ENCODE measurements around the gene DNM3. TPM values are rescaled to one million over a fixed set of nuclear protein-coding genes. Genes with fewer than 3 reads are reported as not detected.
"Not testable (repeated sequence)": the region's sequence is repeated elsewhere in the genome, so short reads cannot be mapped to it uniquely, and the experiment has no call there.

The DNM3 gene
- 1 to 10 TPM; 4.3 to 5.7 (median 5.0) TPM for polyA plus RNA-seq (ENCODE audit: insufficient read length in 4 of 4)

DNA sequence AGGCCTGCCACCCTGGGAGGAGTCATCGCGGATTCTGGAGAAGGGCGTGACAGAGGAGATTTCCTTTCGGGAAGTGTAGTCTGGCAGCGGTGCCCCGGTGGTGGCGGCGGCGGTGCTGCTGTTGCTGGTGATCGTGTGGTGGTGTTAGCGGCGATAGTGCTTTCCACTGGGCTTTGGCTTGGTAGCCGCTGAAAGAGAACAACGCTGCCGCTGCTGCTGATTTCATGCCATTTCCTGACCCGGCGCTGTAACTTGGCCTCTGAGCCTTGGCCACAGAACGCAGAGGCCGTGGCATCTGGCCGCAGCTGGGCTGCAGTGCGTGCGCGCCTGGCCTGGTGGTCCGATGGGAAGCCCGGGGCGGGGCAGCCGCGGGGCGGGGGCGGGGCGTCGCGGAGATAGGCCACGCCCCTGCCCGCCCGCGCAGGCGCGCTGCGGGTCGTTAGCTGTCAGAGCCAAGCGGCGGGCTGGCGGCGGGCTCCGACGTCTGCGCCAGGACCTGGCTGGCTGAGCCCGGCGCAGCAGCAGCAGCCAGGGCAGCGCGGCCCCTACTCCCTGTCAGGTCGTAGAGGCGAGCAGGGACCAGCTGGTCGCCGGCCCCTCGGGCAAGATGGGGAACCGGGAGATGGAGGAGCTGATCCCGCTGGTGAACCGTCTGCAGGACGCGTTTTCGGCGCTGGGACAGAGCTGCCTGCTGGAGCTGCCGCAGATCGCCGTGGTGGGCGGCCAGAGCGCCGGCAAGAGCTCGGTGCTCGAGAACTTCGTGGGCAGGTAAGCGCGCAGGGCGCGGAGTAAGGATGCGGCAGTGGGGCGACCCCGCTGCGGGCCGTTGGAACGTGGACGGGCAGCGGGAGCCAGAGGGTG, at the start of gene DNM3:
Gene DNM3, plus strand, starts transcription at position 449 of the 861 bp plus-strand sequence. Its CDS starts 159 bp downstream, at position 608.
- peak; percentile 56 to 65 (median 61) for DNase-seq (ENCODE audit: low read depth in 4 of 4, low spot score in 3 of 4)

DNA sequence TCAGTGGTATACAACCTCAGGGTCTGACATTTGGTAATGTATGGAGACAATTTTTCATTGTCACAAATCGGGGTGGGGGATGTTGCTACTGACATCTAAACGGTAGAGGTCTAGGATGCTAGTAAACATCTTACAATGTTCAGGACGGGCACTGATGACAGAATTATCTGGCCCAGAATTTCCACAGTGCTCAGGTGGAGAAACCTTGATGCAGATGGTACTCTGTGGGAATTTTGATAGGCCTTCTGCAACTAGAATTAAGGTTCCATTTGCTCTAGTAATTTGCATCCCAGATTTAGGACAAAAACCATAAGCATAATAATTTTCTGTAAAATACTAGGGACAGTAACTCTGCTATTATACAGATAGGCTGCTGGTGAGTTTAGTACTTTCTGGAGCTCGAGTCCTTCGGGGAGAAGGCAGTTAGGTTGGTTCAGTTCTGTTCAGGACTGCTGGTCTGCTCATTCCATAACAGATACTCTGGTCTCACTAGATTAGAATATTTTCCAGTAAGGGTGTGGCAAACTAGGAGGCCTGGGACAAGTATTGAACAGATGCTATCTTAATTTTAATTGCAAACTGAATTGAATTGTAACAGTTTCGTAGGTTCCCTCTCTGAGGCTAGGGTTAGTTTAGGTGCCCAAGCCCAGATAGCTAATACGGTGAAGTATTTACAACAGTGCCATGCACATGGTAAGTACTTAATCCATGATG, 48.5 kb upstream of the DNM3 start:
- no peak for DNase-seq (ENCODE audit: low read depth in 4 of 4, low spot score in 3 of 4)

DNA sequence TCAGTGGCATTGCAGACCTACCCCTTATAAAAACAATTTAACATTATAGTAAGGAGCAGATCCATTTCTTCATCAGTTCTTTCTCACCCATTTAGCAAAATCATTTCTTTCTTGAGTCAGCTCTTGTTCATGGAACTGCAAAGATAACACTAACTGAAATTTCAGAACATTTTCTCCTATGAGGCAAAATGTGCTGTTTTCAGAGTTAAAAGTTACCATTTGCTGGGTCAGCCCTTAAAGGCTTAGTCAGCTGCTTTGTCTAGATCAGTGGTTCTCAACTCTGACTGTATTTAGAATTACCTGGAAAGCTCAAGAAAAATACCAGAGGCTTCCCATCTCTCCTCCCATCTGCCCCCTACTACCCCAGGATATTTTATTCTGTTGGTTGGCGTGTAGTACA, 47.7 kb upstream of the DNM3 start:
- DNase-seq (ENCODE audit: low read depth in 4 of 4, low spot score in 3 of 4), result no peak

DNA sequence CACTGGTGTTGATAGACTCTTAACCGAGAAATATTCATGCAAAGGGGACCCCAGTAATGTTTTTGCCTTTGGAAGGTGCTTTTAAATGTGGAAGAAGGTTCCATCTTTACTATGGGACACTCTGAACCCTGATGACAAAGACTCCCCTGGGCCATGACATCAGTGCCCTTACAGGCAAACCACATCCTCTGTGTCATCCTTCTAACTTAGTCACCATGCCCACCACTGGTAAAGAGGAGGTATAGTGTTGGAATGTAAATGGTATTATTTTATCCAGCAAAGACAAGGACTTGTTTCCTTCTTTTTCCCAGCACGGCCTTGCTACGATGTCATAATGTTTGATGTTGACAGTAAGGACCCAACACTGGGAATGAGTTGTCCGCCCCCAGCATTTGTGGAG, 47.2 kb upstream of the DNM3 start:
- DNase-seq (ENCODE audit: low read depth in 4 of 4, low spot score in 3 of 4), result no peak

DNA sequence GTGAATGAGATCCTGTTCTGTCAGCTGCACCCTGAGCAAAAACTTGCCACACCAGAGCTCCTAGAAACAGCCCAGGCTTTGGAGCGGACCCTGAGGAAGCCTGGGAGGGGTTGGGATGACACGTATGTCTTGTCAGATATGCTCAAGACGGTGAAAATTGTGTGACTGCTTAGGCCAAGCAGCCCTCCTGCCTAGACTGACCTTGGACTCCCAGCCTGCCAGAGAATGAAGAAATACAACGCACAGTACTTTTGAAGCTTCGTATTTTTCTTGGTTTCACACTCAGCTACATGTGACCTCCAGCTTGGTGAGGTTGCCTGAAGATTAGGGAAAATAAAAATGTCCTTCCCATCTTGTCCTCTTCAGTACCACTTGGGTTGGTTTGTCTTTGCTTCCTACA, 44.7 kb upstream of the DNM3 start:
- no peak for DNase-seq (ENCODE audit: low read depth in 4 of 4, low spot score in 3 of 4)

DNA sequence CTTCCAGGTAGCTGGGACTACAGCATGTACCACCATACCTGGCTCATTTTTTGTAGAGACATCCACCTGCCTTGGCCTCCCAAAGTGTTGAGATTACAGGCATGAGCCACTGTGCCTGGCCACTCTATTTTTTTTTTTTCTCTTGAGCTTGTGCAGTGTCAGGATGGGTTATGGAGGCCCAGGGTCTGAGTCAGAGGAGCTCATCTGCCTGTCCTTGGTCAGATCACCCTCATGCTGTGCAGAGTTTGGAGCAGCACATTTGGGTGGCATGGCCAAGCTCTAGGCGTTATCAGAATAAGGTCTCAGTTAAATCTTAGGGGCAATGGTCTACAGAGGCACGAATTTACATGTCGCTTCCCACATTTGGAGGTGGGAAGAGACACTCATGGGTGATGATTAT, 43.0 kb upstream of the DNM3 start:
- DNase-seq (ENCODE audit: low read depth in 4 of 4, low spot score in 3 of 4), result no peak

DNA sequence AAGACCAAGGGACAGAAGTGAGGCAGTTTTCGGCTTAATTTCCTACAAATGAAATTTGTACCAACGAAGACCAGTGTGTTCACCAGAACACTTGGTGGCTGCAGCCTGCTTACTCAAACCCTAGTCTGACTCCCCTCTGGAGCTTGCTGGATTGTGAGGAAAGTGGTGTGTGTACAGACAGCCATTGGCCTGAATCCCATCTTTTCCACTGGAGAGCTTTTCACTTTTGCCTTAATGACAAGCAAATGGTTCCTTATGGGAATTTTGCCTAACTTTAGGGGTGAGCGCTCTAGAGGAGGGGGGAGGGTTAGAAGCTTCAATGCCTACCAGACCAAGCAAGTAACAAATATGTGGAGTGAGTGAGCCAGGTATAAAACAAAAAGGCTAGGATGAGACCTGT, 42.5 kb upstream of the DNM3 start:
- no peak for DNase-seq (ENCODE audit: low read depth in 4 of 4, low spot score in 3 of 4)

DNA sequence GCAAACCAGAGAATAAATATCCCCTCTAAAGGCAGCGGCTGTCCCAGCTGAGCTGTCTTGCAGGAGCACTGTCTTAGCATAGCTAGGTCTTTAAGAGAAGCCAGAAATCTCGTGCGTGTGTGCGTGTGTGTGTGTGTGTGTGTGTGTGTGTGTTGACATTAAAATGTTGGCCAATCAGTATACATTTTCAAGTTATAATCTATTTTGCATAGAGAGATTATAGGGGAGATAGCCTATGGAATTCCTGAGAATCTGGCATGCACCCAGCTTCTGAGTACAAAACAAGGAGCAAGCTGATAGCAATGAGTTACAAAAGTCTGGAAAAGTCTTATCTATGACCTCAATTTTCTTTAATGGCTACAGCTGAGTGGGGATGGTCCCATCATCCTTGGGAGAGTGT, 42.1 kb upstream of the DNM3 start:
- DNase-seq (ENCODE audit: low read depth in 4 of 4, low spot score in 3 of 4), result no peak

DNA sequence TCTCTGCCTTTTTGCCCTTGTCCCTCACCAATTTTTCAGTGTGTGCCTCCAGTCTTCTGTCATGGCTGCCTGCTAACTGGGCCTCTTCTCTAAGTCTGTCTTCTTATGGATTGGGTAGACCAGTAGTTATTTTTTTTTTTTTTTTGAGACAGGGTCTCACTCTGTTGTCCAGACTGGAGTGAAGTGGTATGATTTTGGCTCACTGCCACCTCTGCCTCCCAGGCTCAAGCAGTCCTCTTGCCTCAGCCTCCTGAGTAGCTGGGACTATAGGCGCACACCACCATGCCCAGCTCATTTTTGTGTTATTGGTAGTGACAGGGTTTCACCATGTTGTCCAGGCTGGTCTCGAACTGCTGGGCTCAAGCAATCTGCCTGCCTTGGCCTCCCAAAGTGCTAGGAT, 41.6 kb upstream of the DNM3 start:
- DNase-seq (ENCODE audit: low read depth in 4 of 4, low spot score in 3 of 4), result not testable (repeated sequence)

DNA sequence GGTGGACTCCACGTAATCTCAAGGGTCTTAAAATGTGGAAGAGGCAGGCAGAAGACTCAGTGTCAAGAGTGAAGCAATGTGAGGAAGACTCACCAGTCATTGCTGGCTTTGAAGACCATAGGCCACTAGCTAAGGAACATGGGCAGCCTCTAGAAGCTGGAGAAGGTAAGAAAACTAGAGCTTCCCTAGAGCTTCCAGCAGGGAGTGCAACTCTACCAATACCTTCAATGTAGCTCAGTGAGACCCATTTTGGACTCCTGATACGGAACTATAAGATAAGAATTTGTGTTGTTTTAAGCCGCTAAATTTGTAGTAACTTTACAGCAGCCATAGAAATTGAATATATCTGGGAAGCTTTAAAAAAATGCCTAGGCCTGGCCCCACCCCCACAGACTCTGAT, 41.0 kb upstream of the DNM3 start:
- DNase-seq (ENCODE audit: low read depth in 4 of 4, low spot score in 3 of 4), result no peak

DNA sequence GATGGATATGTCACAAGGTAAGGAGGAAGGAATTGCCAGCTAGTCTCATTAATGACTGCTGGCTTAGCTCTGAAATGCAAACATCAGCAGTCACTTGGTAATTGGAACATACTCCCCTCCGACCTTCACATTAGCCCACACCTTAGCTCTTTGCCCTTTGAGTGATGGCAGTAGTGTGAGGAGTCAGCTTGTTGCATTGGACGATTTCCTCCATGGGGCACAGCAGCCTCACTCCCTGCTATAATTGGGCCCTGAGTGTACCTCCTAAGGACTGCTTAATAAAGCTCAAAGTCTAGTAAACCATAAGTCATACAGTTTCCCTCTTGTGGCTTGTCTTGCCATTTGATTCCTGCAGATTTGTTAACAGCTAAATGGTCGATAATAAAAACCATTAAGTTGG, 40.4 kb upstream of the DNM3 start:
- no peak for DNase-seq (ENCODE audit: low read depth in 4 of 4, low spot score in 3 of 4)

DNA sequence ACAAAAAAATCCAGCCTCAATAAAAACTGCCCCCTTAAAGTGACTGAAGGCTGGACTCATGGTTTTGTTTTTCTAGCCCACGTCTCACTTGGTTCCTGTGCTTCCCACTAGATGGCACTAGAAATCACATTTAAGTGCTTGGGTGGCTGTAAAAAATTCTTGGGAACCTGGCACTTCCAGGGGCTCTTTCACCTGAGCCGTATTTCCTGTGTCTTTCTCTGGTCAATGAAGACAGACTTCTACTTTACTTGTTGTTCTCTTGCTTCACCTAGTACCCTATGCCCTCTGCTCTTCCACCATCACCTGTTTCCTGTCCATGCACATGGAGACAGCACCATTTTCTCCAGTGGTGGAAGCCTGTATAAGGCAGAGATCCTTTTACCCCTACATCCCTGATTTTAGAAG, 39.8 kb upstream of the DNM3 start:
- DNase-seq (ENCODE audit: low read depth in 4 of 4, low spot score in 3 of 4), result peak in 2 of 4 donors; percentile 34 to 46

DNA sequence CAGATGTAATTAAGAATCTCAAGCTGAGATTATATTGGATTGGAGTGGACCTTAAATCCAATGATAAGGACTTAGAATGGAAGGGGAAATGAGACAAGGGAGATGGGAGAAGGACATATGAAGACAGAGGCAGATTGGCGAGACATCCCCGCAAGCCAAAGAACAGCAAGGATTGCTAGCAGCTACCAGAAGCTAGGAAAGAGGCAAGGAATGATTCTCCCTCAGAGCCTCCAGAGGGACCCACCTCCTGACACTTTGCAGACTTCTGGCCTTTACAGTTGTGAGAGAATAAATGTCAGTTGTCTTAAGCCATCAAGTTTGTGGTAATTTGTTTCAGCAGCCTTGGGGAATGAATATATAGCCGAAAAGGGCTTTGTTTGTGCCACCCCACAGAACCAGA, 39.1 kb upstream of the DNM3 start:
- DNase-seq (ENCODE audit: low read depth in 4 of 4, low spot score in 3 of 4), result no peak

DNA sequence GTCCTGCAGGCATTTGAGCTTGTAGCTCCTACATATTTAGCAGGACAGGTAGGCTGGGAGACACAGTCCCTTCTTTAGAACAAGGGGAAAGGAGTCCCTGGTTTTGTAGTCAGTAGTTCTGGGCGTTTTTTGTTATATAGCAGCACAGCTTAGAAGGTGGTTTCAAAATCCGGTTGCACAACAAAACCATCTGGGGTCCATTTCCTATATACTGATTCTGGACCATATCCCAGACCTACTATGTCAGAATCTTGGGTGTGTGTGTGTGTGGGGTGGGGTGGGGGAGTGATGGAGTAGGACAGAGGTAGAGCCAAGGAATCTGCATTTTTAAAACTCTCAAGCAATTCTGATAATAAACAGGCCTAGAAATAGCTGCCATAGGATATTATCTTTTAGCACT, 38.3 kb upstream of the DNM3 start:
- no peak for DNase-seq (ENCODE audit: low read depth in 4 of 4, low spot score in 3 of 4)

DNA sequence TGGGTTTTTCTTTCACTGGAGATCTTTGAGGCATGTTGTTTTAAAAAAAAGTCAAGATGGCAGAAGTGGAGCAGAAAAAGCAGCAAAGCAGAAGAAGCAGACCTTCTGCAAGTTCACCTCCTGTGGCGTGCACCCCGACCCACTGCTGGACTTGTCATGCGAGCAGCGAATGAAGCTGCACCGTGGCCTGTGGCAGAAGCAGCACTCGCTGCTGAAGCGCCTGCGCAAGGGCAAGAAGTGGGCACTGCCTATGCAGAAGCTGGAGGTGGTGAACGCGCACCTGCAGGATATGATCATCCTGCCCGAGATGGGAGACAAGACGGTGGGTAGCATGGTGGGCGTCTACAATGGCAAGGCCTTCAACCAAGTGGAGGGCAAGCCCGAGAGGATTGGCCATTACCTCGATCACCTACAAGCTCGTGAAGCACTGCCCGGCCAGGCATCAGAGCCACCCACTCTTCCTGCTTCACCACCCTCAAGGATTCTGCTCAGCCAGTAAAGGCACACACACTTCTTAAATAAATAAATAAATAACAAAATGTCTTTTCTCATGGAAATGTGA, 37.8 kb upstream of the DNM3 start:
- DNase-seq (ENCODE audit: low read depth in 4 of 4, low spot score in 3 of 4), result no peak

DNA sequence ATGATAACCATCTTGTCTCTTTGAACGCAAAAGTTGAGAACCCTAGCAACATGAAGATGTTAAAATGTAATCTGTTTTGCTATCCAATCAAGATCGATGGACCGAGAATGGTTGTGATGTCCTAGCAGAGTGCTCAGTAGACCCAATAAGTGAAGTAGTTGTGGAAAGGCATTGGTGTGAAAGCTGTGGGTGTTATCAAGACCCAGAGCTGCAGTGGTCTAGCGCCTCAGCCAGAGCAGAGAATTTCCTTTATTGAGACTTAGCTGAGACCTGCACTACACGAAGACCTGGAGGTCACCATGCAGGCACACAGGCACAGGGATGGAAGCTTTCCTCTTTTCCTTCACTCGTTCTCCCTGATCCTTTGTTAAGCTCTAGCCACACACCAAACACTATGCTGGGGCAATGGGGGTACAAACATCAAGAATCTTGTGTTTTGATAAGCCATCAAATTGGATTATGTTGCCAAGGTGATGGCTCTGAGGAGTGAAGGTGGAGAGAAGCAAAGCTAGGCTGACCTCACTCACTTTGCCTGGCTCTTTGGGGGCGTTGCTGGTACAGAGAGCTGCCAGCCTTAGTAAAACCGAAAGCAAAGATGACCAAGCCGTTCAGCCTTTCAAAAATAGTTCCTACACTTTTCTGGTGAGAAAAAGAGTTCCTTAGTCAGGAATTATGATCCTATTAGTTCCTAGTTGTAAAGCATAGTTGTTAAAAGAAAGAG, 35.7 kb upstream of the DNM3 start:
- no peak for DNase-seq (ENCODE audit: low read depth in 4 of 4, low spot score in 3 of 4)

DNA sequence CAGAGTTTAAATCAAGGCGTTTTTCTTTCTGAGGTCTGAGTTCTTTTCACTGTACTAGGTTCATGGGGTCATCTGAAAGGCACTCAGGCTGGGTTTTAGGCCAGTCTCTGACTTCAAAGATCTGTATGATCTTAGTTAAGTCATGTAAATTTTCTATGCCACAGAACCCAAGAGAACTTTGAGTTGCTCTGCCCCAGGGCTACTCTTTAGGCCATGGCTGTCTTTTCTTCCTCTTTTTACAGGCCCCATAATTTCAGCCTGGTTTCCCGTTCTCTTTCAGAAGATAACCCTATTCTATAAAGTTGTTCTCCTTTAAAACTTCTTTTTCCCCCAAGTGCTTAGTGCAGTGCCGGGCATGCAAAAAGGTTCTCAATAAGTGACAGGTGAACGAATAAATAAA, 33.7 kb upstream of the DNM3 start:
- no peak for DNase-seq (ENCODE audit: low read depth in 4 of 4, low spot score in 3 of 4)

DNA sequence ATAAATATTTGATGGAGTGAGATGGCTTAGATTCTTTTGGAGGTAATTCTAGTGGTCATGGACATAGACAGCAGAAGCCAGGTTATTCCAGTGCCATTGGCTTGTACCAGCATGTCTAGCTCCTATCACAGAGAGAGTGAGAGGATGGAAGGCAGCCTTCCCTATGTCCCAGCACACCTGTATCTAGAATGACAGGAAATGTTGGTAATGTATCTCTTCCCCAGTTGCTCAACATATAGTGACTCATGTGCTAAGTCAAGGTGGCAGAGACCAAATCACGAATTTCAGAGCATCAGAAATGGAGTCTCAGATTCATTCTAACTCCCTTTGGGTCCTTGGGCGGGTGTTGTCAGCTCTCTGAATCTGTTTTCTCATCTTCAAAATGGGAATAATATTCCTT, 31.5 kb upstream of the DNM3 start:
- no peak for DNase-seq (ENCODE audit: low read depth in 4 of 4, low spot score in 3 of 4)

DNA sequence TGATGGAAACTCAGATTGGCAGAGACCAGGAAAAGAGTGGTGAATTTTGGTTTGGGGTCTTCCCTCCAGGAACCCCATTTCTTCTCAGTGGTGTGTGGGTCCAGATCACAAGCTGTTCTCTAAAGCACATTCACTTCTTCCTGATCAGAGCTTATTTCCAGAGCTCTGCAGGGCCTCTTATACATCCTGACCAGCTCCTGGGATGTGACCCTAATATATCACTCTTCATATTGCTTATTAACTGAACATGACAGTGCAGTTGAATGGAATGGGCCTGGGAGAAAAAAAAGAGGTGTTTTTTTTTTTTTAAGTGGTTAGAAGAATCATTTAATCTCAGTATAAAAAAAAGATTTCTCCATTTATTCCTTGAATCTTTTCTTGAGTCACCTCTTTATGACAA, 29.6 kb upstream of the DNM3 start:
- DNase-seq (ENCODE audit: low read depth in 4 of 4, low spot score in 3 of 4), result no peak

DNA sequence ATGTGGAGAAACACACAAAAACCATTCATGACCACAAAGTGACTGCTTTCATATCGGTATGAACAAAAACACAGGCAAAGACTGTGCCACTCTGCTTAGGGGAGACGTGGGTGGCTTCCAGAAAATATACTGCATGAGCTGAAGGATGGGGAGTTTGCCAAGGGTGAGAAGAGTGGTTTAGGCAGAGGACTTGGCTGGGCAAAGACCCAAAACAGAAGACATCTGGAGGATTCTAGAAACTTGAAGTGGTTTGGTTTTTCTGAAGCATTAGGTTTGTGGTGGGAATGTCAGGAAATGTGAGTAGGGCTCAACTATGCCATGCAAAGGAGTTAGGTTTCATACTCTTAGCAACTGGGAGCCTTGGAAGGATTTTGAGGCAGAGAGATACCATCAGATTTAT, 26.6 kb upstream of the DNM3 start:
- no peak for DNase-seq (ENCODE audit: low read depth in 4 of 4, low spot score in 3 of 4)

DNA sequence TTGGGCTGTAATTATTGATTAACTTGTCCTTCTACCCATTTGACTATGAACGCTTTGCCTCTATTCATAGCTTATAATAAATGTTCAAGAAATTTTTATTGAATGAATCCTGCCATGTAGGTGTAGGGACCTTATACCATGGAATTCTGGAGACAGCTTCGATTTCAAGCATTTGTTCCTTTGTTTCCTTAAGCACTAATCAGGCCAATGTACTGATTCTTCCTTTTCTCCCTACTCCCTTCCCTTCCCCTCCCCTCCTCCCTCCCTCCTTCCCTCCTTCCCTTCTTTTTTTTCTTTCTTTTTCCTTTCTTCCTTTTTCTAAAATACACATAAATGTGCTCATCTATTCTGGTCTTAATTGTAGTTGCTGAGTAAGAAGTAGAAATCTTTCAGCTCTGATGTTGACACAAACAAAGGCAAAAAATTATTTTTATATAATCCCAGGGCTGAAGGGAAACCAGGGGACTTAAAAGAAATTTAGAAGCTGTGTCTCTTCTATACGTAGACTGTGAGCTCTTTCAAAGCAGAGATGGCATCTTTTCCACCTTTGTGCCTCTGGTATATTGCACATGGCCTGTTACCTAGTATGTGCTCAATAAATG, 24.9 kb upstream of the DNM3 start:
- DNase-seq (ENCODE audit: low read depth in 4 of 4, low spot score in 3 of 4), result no peak
